Left forelimb (tissue), 1 donor: ENCODE results near the gene PSEN1.

ENCODE experiments used
- DNase-seq: peaks from one replicate; pipeline ENCODE4 v3.0.0-alpha.2; 2018; ENCODE audit warnings: low spot score

Gene PSEN1

GRCh38 chr14:73254247-73255004, 118.1 kb downstream of the PSEN1 start:
- DNase-seq = peak; percentile 48

GRCh38 chr14:73255005-73255400, 118.7 kb downstream of the PSEN1 start:
- DNase-seq = peak; percentile 36

- peak; percentile 57 for DNase-seq
These were observed 119.5 kb downstream of the PSEN1 start for GRCh38 chr14:73255693-73256225.

GRCh38 chr14:73258076-73258475, 121.8 kb downstream of the PSEN1 start:
- DNase-seq = no peak

GRCh38 chr14:73258845-73259611, 122.7 kb downstream of the PSEN1 start:
- DNase-seq = no peak

GRCh38 chr14:73259837-73260236, 123.5 kb downstream of the PSEN1 start:
- DNase-seq = no peak

- no peak for DNase-seq
These were observed 124.3 kb downstream of the PSEN1 start for GRCh38 chr14:73260574-73260973.

GRCh38 chr14:73261075-73261474, 124.8 kb downstream of the PSEN1 start:
- DNase-seq = no peak

GRCh38 chr14:73261520-73262426, 125.5 kb downstream of the PSEN1 start:
- no peak for DNase-seq

- no peak for DNase-seq
These were observed 126.3 kb downstream of the PSEN1 start for GRCh38 chr14:73262427-73263183.

- no peak for DNase-seq
These were observed 127.3 kb downstream of the PSEN1 start for GRCh38 chr14:73263606-73264005.

- DNase-seq = no peak
These were observed 128.0 kb downstream of the PSEN1 start for GRCh38 chr14:73264080-73264884.

GRCh38 chr14:73264885-73265720, 128.8 kb downstream of the PSEN1 start:
- no peak for DNase-seq

GRCh38 chr14:73265721-73266046, 129.4 kb downstream of the PSEN1 start:
- no peak for DNase-seq

- no peak for DNase-seq
These were observed 130.0 kb downstream of the PSEN1 start for GRCh38 chr14:73266317-73266716.

- no peak for DNase-seq
These were observed 131.2 kb downstream of the PSEN1 start for GRCh38 chr14:73267474-73267873.

GRCh38 chr14:73269729-73270531, 133.6 kb downstream of the PSEN1 start:
- no peak for DNase-seq

GRCh38 chr14:73272393-73272792, 136.1 kb downstream of the PSEN1 start:
- no peak for DNase-seq
